Muscle of leg (tissue), 11 donors: ENCODE measurements around the gene OPN3. TPM values are rescaled to one million over a fixed set of nuclear protein-coding genes. Genes with fewer than 3 reads are reported as not detected.

ENCODE experiments used
- DNase-seq: peaks from one replicate; pipeline ENCODE4 v3.0.0; 2013
- H3K27ac ChIP-seq: one replicate; pipeline ENCODE4 v1.5.1; 2013; ENCODE audit warnings: mild to moderate bottlenecking, low read length, control low read depth
- H3K27me3 ChIP-seq: one replicate; pipeline ENCODE4 v1.6.1; 2013; ENCODE audit warnings: low read length; ENCODE audit not compliant: control insufficient read depth, insufficient read depth
- H3K36me3 ChIP-seq: one replicate; pipeline ENCODE4 v1.6.1; 2013; ENCODE audit warnings: low read length; ENCODE audit not compliant: control insufficient read depth, insufficient read depth
- H3K4me1 ChIP-seq: one replicate; pipeline ENCODE4 v1.6.1; 2013; ENCODE audit warnings: low read length; ENCODE audit not compliant: control insufficient read depth, insufficient read depth
- H3K4me3 ChIP-seq: one replicate; pipeline ENCODE4 v1.5.1; 2013; ENCODE audit warnings: low read length, control low read depth
- H3K9me3 ChIP-seq: replicated peaks from 2 replicates; pipeline ENCODE4 v1.6.1; 2013; ENCODE audit warnings: low read depth, low read length; ENCODE audit not compliant: control insufficient read depth
- WGBS: methylation state at CpG from one replicate; pipeline ENCODE4 v1.1.5; 2013; ENCODE audit warnings: missing lambda C conversion rate; ENCODE audit not compliant: insufficient coverage; 5-methylcytosine and 5-hydroxymethylcytosine counted together
- polyA plus RNA-seq, 8 donors: library from polyadenylated mRNA; unstranded; fragments of 120-200 nt; gene quantifications; one replicate each; pipeline versions ENCODE4 v1.2.1 to v1.2.3, GENCODE V29; 2013; ENCODE audit warnings: inconsistent platforms in 1 of 8, low replicate concordance in 1 of 8; ENCODE audit not compliant: insufficient read length in 8 of 8, insufficient read depth in 1 of 8
- total RNA-seq: library from RNA; stranded (reverse); fragments of 120-200 nt; gene quantifications from one replicate; pipeline ENCODE4 v1.2.4, GENCODE V29; 2013

Gene OPN3
- total and polyA plus RNA-seq, 9 donors, result 13.6 to 27.9 (median 19.6) TPM

GRCh38 chr1:241648159-241648558, 8.0 kb upstream of the OPN3 start:
- WGBS, result 67% methylated on average over 1 of the region's 1 CpG
- Histone ChIP-seq H3K27me3 (no peaks in the 10 kb centered on the region), H3K9me3 (peaks cover under 1% of the 10 kb centered on the region), H3K4me3 (no peak overlapping the region), H3K36me3 (no peaks in the 10 kb centered on the region), H3K4me1 (no peaks in the 10 kb centered on the region), H3K27ac (no peak overlapping the region)
- DNase-seq, result no peak

GRCh38 chr1:241647658-241648057, 7.5 kb upstream of the OPN3 start:
- H3K36me3 ChIP-seq, result no peaks in the 10 kb centered on the region
- no peak overlapping the region for H3K4me3 ChIP-seq
- H3K27me3 ChIP-seq, result no peaks in the 10 kb centered on the region
- DNase-seq, result no peak
- H3K4me1 ChIP-seq, result no peaks in the 10 kb centered on the region
- peaks cover 2% of the 10 kb centered on the region for H3K9me3 ChIP-seq
- 75% methylated on average over 1 of the region's 1 CpG for WGBS
- no peak overlapping the region for H3K27ac ChIP-seq

- H3K4me1 ChIP-seq, result no peaks in the 10 kb centered on the region
- no peak overlapping the region for H3K27ac ChIP-seq
- H3K27me3 ChIP-seq, result no peaks in the 10 kb centered on the region
- no peaks in the 10 kb centered on the region for H3K36me3 ChIP-seq
- 91% methylated on average over 5 of the region's 7 CpGs for WGBS
- peaks cover 3% of the 10 kb centered on the region for H3K9me3 ChIP-seq
- DNase-seq, result no peak
- H3K4me3 ChIP-seq, result no peak overlapping the region
These were observed 6.0 kb upstream of the OPN3 start for GRCh38 chr1:241646201-241646600.

- Histone ChIP-seq H3K4me1 (peaks cover 5% of the 10 kb centered on the region), H3K27ac (no peak overlapping the region), H3K9me3 (peaks cover 3% of the 10 kb centered on the region), H3K4me3 (no peak overlapping the region), H3K27me3 (no peaks in the 10 kb centered on the region), H3K36me3 (no peaks in the 10 kb centered on the region)
- no peak for DNase-seq
- WGBS, result no CpG with 5 or more reads among the region's 4 CpGs
These were observed 5.0 kb upstream of the OPN3 start for GRCh38 chr1:241645199-241645598.

- Histone ChIP-seq H3K27me3 (no peaks in the 10 kb centered on the region), H3K4me3 (no peak overlapping the region), H3K36me3 (no peaks in the 10 kb centered on the region), H3K27ac (no peak overlapping the region), H3K9me3 (peaks cover 3% of the 10 kb centered on the region), H3K4me1 (peaks cover 5% of the 10 kb centered on the region)
- WGBS, result no CpG with 5 or more reads among the region's 2 CpGs
- no peak for DNase-seq
These were observed 4.1 kb upstream of the OPN3 start for GRCh38 chr1:241644259-241644658.

GRCh38 chr1:241642593-241642944, 2.4 kb upstream of the OPN3 start:
- no peak overlapping the region for H3K4me3 ChIP-seq
- DNase-seq, result no peak
- peaks cover 3% of the 10 kb centered on the region for H3K9me3 ChIP-seq
- H3K36me3 ChIP-seq, result no peaks in the 10 kb centered on the region
- H3K27me3 ChIP-seq, result no peaks in the 10 kb centered on the region
- no CpG with 5 or more reads among the region's 1 CpG for whole genome bisulfite sequencing
- H3K4me1 ChIP-seq, result peaks cover 11% of the 10 kb centered on the region
- H3K27ac ChIP-seq, result no peak overlapping the region

- Histone ChIP-seq H3K4me3 (no peak overlapping the region), H3K27ac (no peak overlapping the region), H3K36me3 (no peaks in the 10 kb centered on the region), H3K4me1 (peaks cover 11% of the 10 kb centered on the region), H3K27me3 (no peaks in the 10 kb centered on the region), H3K9me3 (peaks cover 3% of the 10 kb centered on the region)
- 95% methylated on average over 8 of the region's 12 CpGs for WGBS
- no peak for DNase-seq
These were observed 1.8 kb upstream of the OPN3 start for GRCh38 chr1:241641773-241642592.

GRCh38 chr1:241640867-241641622, 876 bp upstream of the OPN3 start:
- H3K27ac ChIP-seq, result peak overlapping the region; percentile 32
- WGBS, result 98% methylated on average over 4 of the region's 9 CpGs

GRCh38 chr1:241639623-241640148, 483 bp downstream of the OPN3 start:
- Histone ChIP-seq H3K36me3 (peaks cover 4% of the 10 kb centered on the region), H3K27ac (peak overlapping the region; percentile 88)
- peak; percentile 18 for DNase-seq

More at GRCh38 chr1:241640867-241641622, 876 bp upstream of the OPN3 start:
- DNase-seq, result no peak
- peak overlapping the region; percentile 51 for H3K4me3 ChIP-seq
- peaks cover 11% of the 10 kb centered on the region for H3K4me1 ChIP-seq
- peaks cover 3% of the 10 kb centered on the region for H3K9me3 ChIP-seq
- no peaks in the 10 kb centered on the region for H3K27me3 ChIP-seq
- H3K36me3 ChIP-seq, result no peaks in the 10 kb centered on the region

GRCh38 chr1:241638909-241639622, 1.1 kb downstream of the OPN3 start:
- DNase-seq, result no peak
- Histone ChIP-seq H3K4me1 (peaks cover 11% of the 10 kb centered on the region), H3K4me3 (peak overlapping the region; percentile 96), H3K27ac (peak overlapping the region; percentile 38), H3K36me3 (peaks cover 4% of the 10 kb centered on the region), H3K9me3 (peaks cover 3% of the 10 kb centered on the region), H3K27me3 (no peaks in the 10 kb centered on the region)
- 8% methylated on average over 8 of the region's 11 CpGs for WGBS

More at GRCh38 chr1:241639623-241640148, 483 bp downstream of the OPN3 start:
- Histone ChIP-seq H3K9me3 (peaks cover 3% of the 10 kb centered on the region), H3K4me3 (peak overlapping the region; percentile 96), H3K4me1 (peaks cover 11% of the 10 kb centered on the region), H3K27me3 (no peaks in the 10 kb centered on the region)
- 0% methylated on average over 18 of the region's 42 CpGs for WGBS
